ENCODE measurements around the gene CCDC82.
A peak's percentile ranks its signal among the peaks of the same experiment; 100 is the strongest.

- no peak for TF ChIP-seq MXI1 (IDR thresholded peaks at IDR 0.05; ENCODE audit: low read depth, low read length)
- peak; percentile 56; the same call in 1 of the 2 replicates for TF ChIP-seq TCF12 (IDR thresholded peaks at IDR 0.05)
- TF ChIP-seq, protein P1, sequence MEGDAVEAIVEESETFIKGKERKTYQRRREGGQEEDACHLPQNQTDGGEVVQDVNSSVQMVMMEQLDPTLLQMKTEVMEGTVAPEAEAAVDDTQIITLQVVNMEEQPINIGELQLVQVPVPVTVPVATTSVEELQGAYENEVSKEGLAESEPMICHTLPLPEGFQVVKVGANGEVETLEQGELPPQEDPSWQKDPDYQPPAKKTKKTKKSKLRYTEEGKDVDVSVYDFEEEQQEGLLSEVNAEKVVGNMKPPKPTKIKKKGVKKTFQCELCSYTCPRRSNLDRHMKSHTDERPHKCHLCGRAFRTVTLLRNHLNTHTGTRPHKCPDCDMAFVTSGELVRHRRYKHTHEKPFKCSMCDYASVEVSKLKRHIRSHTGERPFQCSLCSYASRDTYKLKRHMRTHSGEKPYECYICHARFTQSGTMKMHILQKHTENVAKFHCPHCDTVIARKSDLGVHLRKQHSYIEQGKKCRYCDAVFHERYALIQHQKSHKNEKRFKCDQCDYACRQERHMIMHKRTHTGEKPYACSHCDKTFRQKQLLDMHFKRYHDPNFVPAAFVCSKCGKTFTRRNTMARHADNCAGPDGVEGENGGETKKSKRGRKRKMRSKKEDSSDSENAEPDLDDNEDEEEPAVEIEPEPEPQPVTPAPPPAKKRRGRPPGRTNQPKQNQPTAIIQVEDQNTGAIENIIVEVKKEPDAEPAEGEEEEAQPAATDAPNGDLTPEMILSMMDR (IDR thresholded peaks at IDR 0.05), result no peak
- TF ChIP-seq YY1 (IDR thresholded peaks at IDR 0.05; ENCODE audit: low read depth), result no peak
- TF ChIP-seq SMC3 (IDR thresholded peaks at IDR 0.05; ENCODE audit: low read depth, low read length), result no peak
- TF ChIP-seq, protein P2, sequence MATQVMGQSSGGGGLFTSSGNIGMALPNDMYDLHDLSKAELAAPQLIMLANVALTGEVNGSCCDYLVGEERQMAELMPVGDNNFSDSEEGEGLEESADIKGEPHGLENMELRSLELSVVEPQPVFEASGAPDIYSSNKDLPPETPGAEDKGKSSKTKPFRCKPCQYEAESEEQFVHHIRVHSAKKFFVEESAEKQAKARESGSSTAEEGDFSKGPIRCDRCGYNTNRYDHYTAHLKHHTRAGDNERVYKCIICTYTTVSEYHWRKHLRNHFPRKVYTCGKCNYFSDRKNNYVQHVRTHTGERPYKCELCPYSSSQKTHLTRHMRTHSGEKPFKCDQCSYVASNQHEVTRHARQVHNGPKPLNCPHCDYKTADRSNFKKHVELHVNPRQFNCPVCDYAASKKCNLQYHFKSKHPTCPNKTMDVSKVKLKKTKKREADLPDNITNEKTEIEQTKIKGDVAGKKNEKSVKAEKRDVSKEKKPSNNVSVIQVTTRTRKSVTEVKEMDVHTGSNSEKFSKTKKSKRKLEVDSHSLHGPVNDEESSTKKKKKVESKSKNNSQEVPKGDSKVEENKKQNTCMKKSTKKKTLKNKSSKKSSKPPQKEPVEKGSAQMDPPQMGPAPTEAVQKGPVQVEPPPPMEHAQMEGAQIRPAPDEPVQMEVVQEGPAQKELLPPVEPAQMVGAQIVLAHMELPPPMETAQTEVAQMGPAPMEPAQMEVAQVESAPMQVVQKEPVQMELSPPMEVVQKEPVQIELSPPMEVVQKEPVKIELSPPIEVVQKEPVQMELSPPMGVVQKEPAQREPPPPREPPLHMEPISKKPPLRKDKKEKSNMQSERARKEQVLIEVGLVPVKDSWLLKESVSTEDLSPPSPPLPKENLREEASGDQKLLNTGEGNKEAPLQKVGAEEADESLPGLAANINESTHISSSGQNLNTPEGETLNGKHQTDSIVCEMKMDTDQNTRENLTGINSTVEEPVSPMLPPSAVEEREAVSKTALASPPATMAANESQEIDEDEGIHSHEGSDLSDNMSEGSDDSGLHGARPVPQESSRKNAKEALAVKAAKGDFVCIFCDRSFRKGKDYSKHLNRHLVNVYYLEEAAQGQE (IDR thresholded peaks at IDR 0.05; ENCODE audit: low read depth, low read length), result no peak
- peak; percentile 53; the same call in 1 of the 2 replicates for TF ChIP-seq TAF1 (IDR thresholded peaks at IDR 0.05; ENCODE audit: borderline replicate concordance, low read depth, low read length)
- peak; percentile 46 for TF ChIP-seq POLR2AphosphoS5 (IDR thresholded peaks at IDR 0.05; ENCODE audit: low read depth, low read length)
- TF ChIP-seq GATA2 (CRISPR knock-in tag; IDR thresholded peaks at IDR 0.05), result no peak
- no peak for TF ChIP-seq ZBTB33 (IDR thresholded peaks at IDR 0.05; ENCODE audit: borderline replicate concordance, low read depth)
Measured at GRCh38 chr11:96307776-96308140, 82.0 kb downstream of the CCDC82 start.
